Endothelial cell of umbilical vein (primary cell): ENCODE measurements around the gene GALK1. TPM values are rescaled to one million over a fixed set of nuclear protein-coding genes. Genes with fewer than 3 reads are reported as not detected.

ENCODE experiments used
- BruUV-seq: library from RNA; stranded (reverse); fragments of 400-500 nt; replicated peaks from 2 replicates; lab custom pipeline; 2021; lab: Mats Ljungman, UMichigan
- CTCF ChIA-PET: fragments of 300-600, 350-600 bp; sonication (Branson Sonifier 250); formaldehyde crosslinking; loops from one replicate; lab custom pipeline; 2021; ENCODE audit warnings: antibody characterized with exemption, inconsistent platforms; lab: Charles Lee
- POLR2A ChIA-PET: fragments of 300-600, 350-600 bp; sonication (Branson Sonifier 250); formaldehyde crosslinking; loops from one replicate; lab custom pipeline; 2021; ENCODE audit warnings: antibody characterized with exemption, inconsistent platforms; lab: Charles Lee
- DNase-seq: peaks from one replicate; pipeline ENCODE4 v3.0.0-alpha.2; 2011; ENCODE audit warnings: low read depth, low spot score
- FAIRE-seq: peaks from 2 replicates; lab custom pipeline; 2011; peaks lifted over from hg19 to GRCh38; lab: Jason Lieb, UNC
- H2AFZ ChIP-seq: 2 replicates; pipeline ENCODE4 v1.6.0; 2012; ENCODE audit warnings: low read depth, low read length, control low read depth, inconsistent platforms
- H3K27ac ChIP-seq: 2 replicates; pipeline ENCODE4 v1.5.1; 2011; ENCODE audit warnings: low read depth, mild to moderate bottlenecking, control low read depth, low read length, moderate library complexity; ENCODE audit not compliant: insufficient read depth
- H3K27me3 ChIP-seq, 2 experiments: 2 replicates each; pipeline versions ENCODE4 v1.6.0 to v1.6.1; 2011; ENCODE audit warnings: low read length in 2 of 2, mixed read lengths in 1 of 2; ENCODE audit not compliant: control insufficient read depth in 2 of 2, insufficient read depth in 2 of 2
- H3K36me3 ChIP-seq, 2 experiments: 2 replicates in 1 of 2; 3 replicates in 1 of 2; pipeline ENCODE4 v1.5.1; 2011; ENCODE audit warnings: low read length in 2 of 2, mild to moderate bottlenecking in 1 of 2, moderate library complexity in 1 of 2; ENCODE audit not compliant: control insufficient read depth in 2 of 2, insufficient read depth in 2 of 2; ENCODE audit errors: extremely low read depth in 1 of 2
- H3K4me1 ChIP-seq: 3 replicates; pipeline ENCODE4 v1.5.1; 2011; ENCODE audit warnings: mild to moderate bottlenecking, low read length; ENCODE audit not compliant: control insufficient read depth, insufficient read depth; ENCODE audit errors: extremely low read depth
- H3K4me2 ChIP-seq: 2 replicates; pipeline ENCODE4 v1.6.1; 2011; ENCODE audit warnings: low read length, control low read depth, mixed read lengths; ENCODE audit not compliant: insufficient read depth
- H3K4me3 ChIP-seq, 3 experiments: fragments of 200-600 bp in 1 of 3; sonication (generic), shearing (Covaris generic) in 1 of 3; replicated peaks in 1 of 3; 2 replicates each; pipeline ENCODE4 v1.5.1; 2011 to 2016; ENCODE audit warnings: control low read depth in 3 of 3, low read length in 3 of 3, mild to moderate bottlenecking in 2 of 3, inconsistent platforms in 1 of 3, low read depth in 1 of 3, moderate library complexity in 1 of 3; ENCODE audit not compliant: insufficient read depth in 1 of 3
- H3K79me2 ChIP-seq: 2 replicates; pipeline ENCODE4 v1.6.0; 2012; ENCODE audit warnings: low read length, inconsistent platforms; ENCODE audit not compliant: control insufficient read depth, insufficient read depth
- H3K9ac ChIP-seq: replicated peaks from 2 replicates; pipeline ENCODE3; 2011; ENCODE audit warnings: low read length, control low read depth; ENCODE audit not compliant: insufficient read depth; ENCODE audit errors: extremely low read depth
- H3K9me1 ChIP-seq: replicated peaks from 3 replicates; pipeline ENCODE4 v1.6.0; 2011; ENCODE audit warnings: mild to moderate bottlenecking, low read length; ENCODE audit not compliant: control insufficient read depth, insufficient read depth; ENCODE audit errors: extremely low read depth
- H3K9me3 ChIP-seq: replicated peaks from 2 replicates; pipeline ENCODE4 v1.5.1; 2012; ENCODE audit warnings: low read length, inconsistent platforms; ENCODE audit not compliant: control insufficient read depth, insufficient read depth
- H4K20me1 ChIP-seq: replicated peaks from 2 replicates; pipeline ENCODE3; 2011; ENCODE audit warnings: mild to moderate bottlenecking, low read length; ENCODE audit not compliant: control insufficient read depth, insufficient read depth; ENCODE audit errors: extremely low read depth
- CTCF ChIP-seq, 2 donors: IDR thresholded peaks; 1 replicate in 1 of 2; 2 replicates in 1 of 2; pipeline ENCODE4 v1.5.1; 2011; ENCODE audit warnings: low read length in 2 of 2, mild to moderate bottlenecking in 2 of 2, moderate library complexity in 2 of 2, control low read depth in 1 of 2, inconsistent platforms in 1 of 2, low read depth in 1 of 2; ENCODE audit not compliant: insufficient read depth in 1 of 2; ENCODE audit errors: extremely low read depth in 1 of 2
- FOS ChIP-seq: IDR thresholded peaks from 2 replicates; pipeline ENCODE4 v1.6.1; 2011; ENCODE audit warnings: mild to moderate bottlenecking, low read length, moderate library complexity, borderline replicate concordance; ENCODE audit not compliant: insufficient read depth
- JUN ChIP-seq: IDR thresholded peaks from 2 replicates; pipeline ENCODE4 v1.6.1; 2011; ENCODE audit warnings: borderline replicate concordance, low read depth; ENCODE audit not compliant: insufficient read length, insufficient read depth
- POLR2A ChIP-seq: IDR thresholded peaks from 2 replicates; pipeline ENCODE4 v1.6.1; 2012; ENCODE audit warnings: low read depth, mild to moderate bottlenecking, control low read depth, low read length
- dilution Hi-C: fragments of 300-500 bp; cut with MboI; formaldehyde crosslinking; loops from one replicate; pipeline ENCODE4 v1.15.0; 2019; ENCODE audit warnings: low sequenced_read_pairs; ENCODE audit not compliant: extremely low pct_ligation_motif_present
- intact Hi-C: fragments of 100-400 bp; cut with micrococcal nuclease; formaldehyde crosslinking; loops from one replicate; pipeline ENCODE4 v1.10.0; 2022
- polyA plus RNA-seq, 4 experiments: library from polyadenylated mRNA; depleted of rRNA in 3 of 4; stranded (reverse) in 3 of 4; unstranded in 1 of 4; fragments of >200 nt; gene quantifications; 2 replicates each; pipeline versions ENCODE4 v1.2.1 to v1.2.3, GENCODE V29; 2011 to 2012; ENCODE audit warnings: missing spikeins in 1 of 4
- total RNA-seq: library from RNA; stranded (reverse); gene quantifications from 2 replicates; pipeline ENCODE4 v1.2.3, GENCODE V29; 2021
- TF ChIP-seq, protein P1 (sequence below): IDR thresholded peaks from 2 replicates; pipeline ENCODE4 v1.6.1; 2011; ENCODE audit not compliant: insufficient read depth, insufficient read length

GALK1 gene
- total and polyA plus RNA-seq, 2 donors (not counting 3 experiments of a cell fraction or from before 2014, with no cell fraction given), result 45.8 to 63.7 TPM

DNA sequence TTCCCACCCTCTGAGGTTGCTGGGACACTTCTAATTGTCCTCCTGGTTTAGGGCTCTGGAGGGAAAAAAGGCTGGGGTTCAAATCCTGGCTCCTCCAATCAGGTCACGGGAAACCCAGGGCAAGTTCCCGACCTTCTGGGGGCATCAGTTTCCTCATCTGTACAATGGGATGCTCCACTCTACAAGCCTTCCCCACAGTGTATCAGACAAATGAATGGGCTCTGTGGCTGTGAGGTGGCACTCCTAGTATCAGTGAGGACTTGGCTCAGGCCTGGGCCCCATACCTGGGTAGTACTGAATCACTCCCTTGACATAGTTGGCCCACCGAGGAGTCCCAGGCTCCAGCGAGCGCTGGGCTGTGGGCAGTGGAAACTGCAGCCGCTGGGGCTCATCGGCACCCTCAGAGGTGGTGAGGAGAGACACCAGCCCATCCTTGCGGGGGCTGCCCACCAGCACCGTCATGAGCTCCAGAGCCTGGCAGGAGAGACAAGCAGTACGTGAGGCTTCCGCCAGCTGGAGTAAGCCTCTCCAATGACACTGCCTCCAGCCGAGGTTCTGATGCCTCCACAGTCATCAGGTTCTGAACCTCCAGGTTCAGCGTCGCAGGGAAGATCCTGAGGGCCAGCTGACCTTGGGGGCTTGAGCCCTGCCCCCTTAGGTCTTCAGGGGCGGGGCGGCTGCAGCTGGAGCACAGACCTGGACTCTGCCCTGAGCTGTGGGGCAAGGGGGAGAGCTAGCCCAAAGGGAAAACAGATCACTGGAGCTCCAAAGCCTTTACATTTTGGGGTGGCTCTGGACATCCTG lies 1.2 kb downstream of the GALK1 start:
- Histone ChIP-seq H3K4me1 (peaks cover 11% of the 10 kb centered on the region), H4K20me1 (no peaks in the 10 kb centered on the region), H3K27ac (no peak overlapping the region), H3K79me2 (no peaks in the 10 kb centered on the region), H2AFZ (peak overlapping the region; percentile 94), H3K27me3 (no peaks in the 10 kb centered on the region), H3K9me1 (no peaks in the 10 kb centered on the region), H3K4me3 (peak overlapping the region; percentile 44 to 62 (median 53)), H3K36me3 (no peaks in the 10 kb centered on the region), H3K9ac (peak overlapping the region; percentile 69), H3K9me3 (no peaks in the 10 kb centered on the region), H3K4me2 (peak overlapping the region; percentile 77)
- CTCF ChIA-PET, result interaction anchor here (0.6 to 4.8 kb wide), 21 partner anchors 10 to 132 kb away, joined by 3 to 27 read pairs (median 6); partner anchors contain the start of genes TRIM47 and TRIM65
- DNase-seq (no peak), FAIRE-seq (no peak)
- intact Hi-C loops, result loop anchor here (1.0 kb wide), 1 partner anchor 63 kb away; no protein-coding TSS in a partner anchor
- TF ChIP-seq, protein P1, sequence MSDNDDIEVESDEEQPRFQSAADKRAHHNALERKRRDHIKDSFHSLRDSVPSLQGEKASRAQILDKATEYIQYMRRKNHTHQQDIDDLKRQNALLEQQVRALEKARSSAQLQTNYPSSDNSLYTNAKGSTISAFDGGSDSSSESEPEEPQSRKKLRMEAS, result no peak
- TF ChIP-seq JUN (no peak), FOS (no peak), CTCF (IDR thresholded peaks at IDR 0.05; ENCODE audit: extremely low read depth in 1 of 2, insufficient read depth in 1 of 2, low read depth in 1 of 2, low read length in 2 of 2) (no peak), POLR2A (no peak)
- dilution Hi-C loops, result no loop called here
- POLR2A ChIA-PET, result interaction anchor here (2.8 to 3.0 kb wide), 2 partner anchors 11 to 16 kb away, joined by 19 to 24 read pairs; a partner anchor contains a TSS
- BruUV-seq, result no TSS peak
